NCI-H345 treated with DMSO at 0.1 percent for 48 hours (cell line): ENCODE measurements around the gene RGS19.

Experiments
- DNase-seq: peaks from one replicate; lab custom pipeline; 2025; ENCODE audit not compliant: unreplicated experiment; lab: John Stamatoyannopoulos, UW

The RGS19 gene

DNA sequence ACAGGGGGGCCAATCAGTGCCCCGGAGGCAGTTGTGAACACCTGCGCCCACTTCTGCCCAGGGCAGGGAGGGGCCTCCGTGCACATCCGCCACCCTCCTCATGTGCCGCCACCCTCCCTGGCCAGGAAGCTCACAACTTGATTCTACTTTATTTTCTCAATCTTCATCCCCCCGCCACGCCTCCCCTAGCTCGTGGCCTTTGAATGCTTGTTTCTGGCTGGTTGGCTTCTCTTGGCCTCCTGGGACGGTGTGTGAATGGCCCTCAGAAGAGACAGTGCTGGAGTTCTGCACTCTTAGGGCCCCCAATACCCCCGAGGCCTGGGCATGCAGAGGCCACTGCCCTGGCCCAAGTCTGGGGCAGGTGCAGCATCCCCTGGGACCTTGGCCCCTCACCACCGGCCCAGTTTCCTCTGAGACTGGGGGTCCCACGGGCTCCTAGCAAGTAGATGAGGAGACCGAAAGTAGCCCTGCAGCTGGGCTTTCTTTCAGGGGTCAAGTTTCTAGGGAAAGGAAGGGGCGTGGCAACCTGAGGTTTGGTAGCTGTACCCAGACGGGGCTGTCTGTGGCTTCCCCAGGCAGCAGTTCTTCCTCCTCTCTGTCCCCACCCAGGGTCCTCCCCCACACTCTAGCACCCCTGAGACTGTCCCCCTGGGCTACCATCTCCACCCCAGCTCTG, 1.3 kb downstream of the RGS19 start:
- DNase-seq, result no peak

DNA sequence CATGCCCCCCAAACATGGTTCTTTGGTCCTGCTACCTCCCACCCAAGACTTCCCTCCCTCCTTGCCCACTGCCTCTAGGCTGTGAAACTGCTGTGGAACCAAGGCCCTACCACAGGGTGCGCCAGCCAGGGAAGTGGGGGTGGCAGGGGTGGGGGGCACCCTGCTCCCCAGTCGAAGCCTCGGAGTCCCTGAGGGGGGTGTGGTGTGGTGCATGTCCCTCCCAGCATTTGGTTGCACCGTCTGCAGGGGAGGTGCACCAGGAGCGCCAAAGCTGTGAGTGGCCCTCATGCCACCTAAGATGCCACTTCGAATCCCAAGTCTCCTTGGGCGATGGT, 1.8 kb downstream of the RGS19 start:
- DNase-seq, result no peak

DNA sequence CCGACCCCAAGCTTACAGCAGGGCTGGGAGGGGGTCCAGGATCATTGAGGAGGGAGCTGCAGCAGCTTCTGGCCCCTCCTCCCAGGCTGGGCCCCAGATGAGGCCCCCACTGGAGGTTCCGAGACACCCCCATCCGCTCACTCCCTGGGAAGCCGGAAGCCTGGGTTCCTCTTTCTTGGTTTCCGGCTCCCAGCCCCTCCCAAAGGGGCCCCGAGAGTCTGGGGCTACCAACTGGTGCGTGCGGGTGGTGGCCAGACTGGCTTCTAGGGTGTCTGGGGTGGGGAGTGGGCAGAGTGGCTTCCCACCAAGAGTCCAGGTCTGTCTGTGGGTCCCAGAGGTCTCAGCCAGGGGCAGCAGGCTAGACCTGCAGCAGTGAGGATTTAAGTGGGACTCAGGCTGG, 2.2 kb downstream of the RGS19 start:
- DNase-seq, result no peak

DNA sequence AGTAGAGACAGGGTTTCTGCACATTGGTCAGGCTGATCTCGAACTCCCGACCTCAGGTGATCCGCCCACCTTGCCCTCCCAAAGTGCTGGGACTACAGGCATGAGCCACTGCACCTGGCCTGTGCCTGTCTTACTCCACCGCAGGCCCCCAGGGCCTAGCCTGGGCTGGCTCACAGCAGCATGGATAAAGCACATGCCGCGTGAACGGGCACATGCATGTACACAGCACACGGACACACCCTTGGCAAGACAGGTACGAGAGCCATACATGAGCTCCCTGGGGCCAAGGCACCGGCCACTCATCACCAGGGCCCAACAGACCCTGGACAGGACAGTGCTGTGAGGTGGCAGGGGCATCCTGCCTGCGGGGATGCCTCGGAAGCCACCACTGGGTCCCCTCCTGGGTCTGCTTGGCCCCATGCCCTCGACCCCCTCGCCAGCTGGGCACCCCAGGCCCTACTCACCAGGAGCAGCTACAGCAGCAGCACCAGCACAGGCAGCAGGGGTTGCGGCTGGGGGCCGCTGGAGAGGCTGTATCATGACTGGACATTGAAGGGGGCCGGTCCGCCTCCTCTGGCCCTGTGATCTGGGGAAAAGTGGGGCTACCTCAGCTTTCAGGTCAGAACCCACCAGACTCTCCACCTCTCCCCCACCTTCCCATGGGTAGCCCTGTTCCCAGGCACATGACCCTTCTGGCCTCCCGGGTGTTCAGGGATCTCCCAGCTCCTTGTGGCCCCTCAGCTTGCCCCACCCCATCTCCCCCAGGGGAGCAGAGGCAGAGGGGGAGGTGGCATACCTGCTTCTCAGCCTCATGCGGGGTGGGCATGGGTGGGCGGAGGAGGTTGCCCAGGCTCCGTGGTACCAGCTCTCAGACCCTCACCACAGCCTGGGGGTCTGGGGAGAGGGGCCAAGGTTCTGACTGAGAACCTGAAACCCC, 3.0 kb downstream of the RGS19 start:
- no peak for DNase-seq

DNA sequence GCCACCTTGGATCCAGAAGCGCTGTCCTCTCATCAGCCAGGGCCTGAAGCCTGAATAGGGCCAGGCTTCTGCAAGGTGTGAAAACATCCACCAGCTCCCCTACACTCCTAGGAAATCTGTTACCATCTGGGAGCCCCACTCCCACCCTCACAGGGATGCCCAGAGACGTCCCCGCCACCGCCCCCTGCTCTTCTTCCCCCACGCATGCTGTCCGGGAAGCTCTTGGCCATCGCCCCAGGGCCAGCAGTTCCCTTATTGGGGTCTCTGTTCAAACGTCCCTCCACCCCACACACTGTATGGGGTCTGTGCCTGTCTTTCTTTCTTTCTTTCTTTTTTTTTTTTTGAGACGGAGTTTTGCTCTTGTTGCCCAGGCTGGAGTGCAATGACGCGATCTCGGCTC, 3.8 kb downstream of the RGS19 start:
- DNase-seq, result no peak

DNA sequence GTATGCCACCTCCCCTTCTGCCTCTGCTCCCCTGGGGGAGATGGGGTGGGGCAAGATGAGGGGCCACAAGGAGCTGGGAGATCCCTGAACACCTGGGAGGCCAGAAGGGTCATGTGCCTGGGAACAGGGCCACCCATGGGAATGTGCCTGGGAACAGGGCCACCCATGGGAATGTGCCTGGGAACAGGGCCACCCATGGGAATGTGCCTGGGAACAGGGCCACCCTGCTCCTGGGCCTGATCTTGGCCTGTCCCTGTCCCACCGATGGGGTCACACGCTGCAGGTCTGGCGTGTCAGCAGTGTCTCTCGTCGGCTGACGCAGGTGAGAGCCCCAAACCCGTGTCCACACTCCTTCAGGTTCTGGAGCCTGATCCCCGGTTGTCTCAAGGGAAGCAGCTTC, 4.4 kb downstream of the RGS19 start:
- DNase-seq, result no peak

DNA sequence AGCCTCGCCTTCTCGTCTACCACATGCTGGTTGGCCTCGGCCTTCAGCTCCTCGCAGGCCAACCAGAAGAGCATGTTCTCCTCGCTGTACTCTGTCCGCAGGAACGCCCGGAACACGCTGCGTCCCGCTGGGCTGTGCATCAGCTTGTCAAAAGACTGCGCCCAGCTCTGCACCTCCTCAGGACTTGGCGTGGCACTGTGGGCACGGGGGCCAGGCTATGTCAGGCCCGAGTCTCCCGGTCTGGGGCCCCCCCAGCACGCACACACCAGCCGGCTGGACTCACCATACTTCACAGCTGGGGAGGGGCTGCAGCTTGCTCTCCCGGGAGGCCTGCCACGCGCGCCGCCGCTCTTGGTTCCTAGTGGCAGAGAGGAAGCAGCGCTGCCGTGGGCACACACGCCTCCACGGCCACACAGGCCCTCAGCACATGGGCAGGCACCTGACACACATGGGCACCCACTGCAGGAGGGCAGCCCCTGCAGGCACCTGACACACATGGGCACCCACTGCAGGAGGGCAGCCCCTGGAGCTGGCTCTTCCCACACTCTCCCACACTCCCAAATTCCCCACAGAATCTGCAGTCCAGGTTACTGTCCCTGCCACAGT, 5.0 kb downstream of the RGS19 start:
- no peak for DNase-seq

DNA sequence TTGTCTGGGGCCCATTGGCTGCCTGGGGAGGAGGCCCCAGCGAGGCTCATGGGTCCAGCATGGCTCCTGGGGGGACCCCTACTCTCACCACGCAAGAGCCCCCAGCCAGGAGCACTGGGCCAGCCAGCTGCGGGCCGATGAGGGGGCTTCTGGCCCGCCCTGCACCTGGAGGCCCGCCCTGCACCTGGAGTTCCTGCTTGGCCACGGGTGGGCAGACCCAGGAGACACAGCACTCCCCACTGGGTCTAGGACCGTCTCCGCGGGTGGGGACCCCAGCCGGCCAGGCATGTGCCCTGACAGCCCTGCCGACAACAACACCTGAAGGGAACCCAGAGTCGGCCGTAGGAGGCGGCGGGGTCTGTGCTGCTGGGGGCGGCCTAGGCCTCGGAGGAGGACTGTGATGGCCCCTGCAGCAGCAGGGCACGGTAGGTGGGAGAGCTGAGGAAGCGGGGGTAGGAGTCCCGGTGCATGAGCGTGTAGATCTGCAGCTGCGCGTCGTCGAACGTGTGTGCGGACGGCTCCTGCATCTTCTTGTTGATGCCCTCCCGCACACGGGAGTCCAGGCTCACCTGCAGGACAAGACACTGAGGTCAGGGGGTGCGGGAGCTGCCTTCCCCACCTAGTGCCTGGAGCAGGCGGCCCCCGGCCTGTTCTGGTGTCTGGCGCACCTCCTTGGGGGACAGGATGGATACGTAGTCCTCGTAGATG, 5.7 kb downstream of the RGS19 start:
- no peak for DNase-seq

DNA sequence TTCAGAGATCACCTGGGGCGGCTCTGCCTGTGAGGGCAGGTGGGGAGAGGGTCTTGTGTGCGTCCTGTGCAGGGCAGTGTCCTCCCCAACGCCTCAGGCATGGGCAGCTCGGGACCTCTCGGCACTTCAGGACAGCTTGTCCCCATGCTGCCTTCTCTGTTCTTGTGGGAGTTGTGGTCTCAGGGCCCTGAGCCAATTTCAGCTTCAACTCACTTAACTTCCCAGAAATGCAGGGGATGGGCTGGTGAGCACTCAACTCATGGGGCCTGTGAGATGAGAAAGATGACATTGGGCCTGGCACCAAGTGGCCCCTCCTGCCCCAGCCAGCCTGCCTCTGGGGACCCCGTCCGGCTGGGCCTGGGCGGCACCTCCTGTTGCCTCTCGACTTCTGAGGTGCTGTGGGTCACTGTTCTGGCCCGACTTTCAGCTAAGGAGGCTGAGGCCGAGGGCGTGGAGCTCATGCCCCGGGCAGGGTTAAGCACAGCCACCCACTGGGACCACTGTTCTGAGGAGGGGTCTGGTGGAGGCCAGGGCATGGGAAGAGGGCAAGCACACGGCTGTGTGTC, 6.7 kb downstream of the RGS19 start:
- no peak for DNase-seq

DNA sequence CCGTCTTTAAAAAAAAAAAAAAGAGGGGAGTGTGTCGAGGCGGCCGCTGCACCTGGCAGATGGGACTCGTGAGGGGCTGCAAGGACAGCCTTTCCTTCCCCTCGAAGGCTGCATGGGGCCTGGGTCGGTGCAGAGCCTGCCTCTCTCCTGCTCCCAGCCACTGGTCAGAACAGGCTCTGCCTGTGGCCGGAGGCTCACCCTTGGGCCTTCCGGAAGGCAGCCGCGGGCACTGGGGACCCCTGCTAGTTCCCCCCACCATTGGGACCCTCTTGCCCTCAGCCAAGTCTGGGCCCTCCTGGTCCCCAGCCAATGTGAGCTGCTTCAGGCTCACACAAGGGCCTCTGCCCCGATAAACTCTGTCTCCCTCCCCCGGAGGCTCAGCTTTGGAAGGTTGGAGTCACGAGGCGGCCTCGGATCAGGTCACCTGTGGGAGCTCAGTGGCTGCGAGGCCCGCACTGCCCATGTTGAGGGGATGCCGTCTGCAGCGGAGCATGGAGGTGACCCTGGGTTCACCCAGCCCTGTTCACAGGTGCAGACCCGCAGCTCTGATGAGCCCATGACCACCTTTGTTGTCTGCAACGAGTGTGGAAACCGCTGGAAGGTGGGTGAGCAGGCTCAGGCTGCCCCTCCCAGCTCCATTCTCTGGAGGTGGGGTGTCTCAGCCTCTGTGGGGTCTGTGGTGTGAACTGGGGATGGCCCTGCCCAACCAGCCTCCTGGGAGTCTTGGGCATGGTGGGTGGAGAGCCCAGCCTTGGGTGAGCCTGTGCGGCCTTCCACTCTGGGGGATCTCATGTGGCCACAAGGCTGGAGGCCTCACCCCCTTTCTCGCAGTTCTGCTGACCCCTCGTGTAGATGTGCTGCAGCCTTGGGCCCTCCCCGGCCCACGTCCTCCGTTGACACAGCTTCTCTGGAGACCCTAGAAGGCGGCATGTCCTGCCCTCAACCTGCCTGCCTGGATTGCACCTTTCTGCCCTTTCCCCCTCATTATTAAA, 7.7 kb downstream of the RGS19 start:
- DNase-seq, result no peak

DNA sequence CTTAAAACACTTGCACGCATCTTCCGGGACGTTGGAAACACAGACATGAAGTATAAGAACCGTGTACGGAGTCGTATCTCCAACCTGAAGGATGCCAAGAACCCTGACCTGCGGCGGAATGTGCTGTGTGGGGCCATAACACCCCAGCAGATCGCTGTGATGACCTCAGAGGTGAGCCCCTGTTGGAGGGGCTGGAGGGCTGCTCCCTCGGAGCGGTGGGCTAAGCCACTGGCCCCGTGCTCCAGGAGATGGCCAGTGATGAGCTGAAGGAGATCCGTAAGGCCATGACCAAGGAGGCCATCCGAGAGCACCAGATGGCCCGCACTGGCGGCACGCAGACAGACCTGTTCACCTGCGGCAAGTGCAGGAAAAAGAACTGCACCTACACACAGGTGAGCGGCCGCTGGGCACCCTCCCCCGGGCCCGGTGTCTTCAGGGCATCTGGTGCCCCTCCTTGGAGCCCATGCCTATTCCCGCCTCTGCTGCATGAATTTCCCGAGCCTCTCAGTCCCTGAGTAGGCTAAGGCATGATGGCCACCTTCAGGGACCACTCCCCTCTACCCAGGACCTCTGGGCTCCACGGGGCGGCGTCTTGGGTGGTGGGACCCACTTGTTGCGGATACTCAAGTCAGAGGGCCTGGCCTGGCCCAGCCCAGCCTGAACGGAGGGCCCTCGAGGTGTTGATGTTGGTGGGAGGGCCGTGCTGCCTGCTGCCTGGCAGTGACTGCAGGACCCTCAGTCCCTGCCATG, 8.9 kb downstream of the RGS19 start:
- DNase-seq, result no peak

DNA sequence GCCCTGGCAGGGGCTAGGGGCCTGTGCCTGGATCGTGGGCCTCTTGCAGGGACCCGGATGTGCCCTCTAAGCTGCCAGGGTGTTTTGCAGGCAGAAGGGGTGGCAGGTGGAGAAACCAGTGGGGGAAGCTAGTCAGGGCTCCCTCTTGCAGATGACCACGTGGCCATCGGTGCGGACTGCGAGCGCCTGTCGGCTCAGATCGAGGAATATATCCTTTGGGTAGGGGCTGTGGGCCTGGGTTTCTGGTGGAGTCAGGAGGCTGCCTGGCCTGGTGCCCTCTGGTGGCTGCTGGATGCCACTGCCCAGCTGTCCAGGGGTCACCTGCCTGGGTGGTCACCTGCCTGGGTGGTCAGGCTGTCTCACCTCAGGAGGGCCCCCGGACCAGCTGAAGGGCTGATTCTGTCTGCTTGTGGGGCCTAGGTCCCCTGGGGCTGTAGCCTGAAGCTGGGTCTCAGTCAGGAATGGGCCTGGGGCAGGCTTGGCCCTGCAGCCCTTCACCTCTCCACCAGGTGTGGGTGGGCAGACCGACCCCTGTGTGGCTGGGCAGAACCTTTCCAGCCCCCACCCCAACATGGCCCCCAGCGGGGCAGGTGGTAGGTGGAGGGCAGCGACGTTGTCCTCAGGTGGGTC, 9.6 kb downstream of the RGS19 start:
- no peak for DNase-seq

DNA sequence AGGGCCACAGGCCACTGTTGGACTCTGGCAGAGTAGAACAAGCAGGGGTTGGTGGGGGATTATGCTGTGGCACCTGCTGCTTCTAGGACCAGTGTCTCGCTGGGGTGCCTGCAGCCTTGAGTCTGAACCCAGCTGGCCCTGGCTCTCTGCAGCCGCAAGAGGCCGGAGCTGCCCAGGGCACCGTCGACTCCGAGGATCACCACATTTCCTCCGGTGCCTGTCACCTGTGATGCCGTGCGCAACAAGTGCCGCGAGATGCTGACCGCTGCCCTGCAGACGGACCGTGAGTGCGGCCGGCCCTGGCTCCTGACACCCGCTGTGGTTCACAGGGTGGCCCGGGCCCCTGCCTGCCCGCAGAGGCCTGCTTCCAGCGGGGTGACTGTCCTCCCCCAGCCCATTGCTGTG, 10.1 kb downstream of the RGS19 start:
- DNase-seq, result no peak

DNA sequence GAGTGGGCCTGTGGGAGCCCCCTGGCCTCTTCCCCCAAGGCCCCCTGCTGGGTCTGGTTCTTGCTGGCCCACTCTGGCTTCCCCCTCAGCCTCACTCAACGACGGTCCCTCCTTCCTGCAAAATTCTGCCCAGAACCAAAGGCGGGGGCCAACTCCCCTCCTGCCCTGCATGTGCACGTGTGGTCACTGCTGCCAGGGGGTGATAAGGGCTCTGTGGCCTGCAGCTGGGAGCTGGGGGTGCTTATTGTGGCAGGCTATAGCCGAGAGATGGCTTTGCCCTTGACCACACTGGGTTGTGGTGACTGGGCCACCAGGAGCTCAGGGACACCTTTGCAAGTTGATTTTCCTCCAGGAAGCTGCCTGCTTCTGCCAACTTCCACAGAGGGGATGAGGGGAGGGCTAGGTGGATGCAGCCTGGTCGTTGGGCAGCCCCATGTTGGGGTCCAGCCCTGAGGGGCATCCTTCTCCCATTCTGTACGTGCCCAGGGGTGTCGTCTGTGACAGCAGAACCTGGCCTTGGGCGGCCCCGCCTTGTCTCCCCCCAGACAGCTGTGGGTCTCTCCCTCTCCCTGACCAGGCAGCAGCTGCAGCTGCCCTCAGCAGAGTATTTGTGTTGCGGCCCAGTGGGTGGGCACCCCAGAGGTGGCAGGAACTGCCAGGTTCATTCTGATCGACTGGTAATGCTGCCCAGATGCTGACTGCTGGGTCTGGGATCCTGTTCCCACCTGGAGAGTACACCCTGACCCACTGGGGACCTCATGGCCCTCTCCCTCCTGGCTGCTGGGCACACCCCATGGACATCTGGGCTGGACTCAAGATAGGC, 10.7 kb downstream of the RGS19 start:
- DNase-seq, result no peak

DNA sequence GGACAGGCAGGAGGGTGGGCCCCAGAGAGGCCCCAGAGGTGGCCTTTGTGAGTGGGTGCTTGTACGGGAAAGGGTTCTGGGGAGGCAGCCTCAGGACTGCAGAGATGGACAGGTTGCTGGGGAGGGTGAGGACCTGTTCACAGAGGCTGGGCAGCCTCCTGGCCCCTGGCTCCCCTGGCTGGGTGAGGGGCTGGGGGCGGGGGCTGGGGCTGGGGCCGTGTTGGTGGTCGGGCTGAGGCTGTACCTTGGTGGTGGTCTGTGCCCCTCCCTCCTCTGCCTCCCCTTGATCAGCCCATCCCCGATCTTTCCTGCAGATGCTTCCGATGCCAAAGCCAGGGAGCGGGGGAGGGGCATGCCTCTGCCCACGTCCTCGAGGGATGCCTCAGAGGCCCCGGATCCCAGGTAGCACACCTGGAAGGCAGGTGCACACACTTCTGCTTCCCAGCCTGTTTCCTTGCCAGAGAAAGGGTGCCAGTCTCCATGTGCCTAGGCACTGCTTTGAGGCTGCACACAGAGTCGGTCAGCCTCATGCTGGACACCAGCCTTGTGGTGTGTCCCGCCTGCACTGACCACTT, 11.5 kb downstream of the RGS19 start:
- DNase-seq, result no peak

DNA sequence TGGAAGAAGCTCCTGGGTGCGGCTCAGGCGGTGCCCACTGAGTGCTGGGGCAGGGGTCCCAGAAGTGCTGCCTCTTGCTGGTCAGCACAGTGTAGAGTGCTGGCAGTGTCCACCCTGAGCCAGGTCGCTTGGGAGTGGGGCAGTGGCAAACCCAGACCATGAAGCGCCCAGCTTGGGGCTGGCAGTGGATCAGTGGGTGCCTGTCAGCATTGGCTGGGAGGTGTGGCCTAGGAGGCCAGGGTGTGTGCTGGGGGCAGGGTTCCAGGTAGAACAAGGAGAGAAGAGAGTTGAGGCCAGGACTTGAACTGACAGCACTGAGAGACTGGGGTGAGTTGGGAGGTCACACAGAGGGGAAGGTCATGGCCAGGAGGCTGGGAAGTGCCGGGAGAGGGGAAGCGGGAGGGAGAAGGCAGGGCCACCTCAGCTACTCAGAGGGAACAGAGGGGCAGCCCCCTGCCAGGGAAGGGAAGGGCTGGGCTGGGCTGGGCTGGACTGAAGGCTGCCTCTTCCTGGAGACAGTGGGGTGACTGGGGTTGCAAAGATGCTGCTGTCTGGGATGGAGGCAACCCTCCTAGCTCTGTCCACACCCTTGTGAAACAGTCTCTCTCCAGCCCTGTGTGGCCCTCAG, 12.2 kb downstream of the RGS19 start:
- DNase-seq, result no peak

DNA sequence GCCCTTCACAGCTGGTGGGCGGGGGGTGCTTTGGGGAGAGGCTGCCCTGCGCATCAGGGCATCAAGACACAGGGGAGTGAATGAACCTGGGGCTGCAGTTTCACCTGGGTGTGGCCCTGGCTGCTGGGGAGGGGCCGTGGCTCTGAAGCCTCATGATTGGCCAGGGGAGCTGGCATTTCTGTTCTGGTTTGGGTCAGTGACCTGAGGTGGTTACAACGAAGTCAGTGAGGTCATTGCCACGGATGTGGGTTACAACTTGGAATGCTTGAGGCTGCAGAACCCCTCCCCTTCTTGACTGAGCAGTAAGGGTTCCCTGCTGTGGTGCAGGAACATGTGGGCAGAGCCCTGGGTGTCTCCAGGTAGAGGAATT, 13.4 kb downstream of the RGS19 start:
- DNase-seq, result no peak
